Psoas muscle (tissue), 8 donors: ENCODE results near the gene C18orf63. TPM values are rescaled to one million over a fixed set of nuclear protein-coding genes. Genes with fewer than 3 reads are reported as not detected.

Source experiments
- ATAC-seq, 4 donors: fragments of 200-7000 bp; cut with Tn5 transposase; one replicate each; pipeline ENCODE4 v1.9.1; 2020; ENCODE audit warnings: moderate library complexity in 3 of 4, mild to moderate bottlenecking in 2 of 4
- DNase-seq, 2 donors: peaks; one replicate each; pipeline ENCODE4 v3.0.0-alpha.2; 2020
- H3K27ac ChIP-seq: fragments of 200-600 bp; one replicate; pipeline ENCODE4 v1.8.0; 2022
- H3K27me3 ChIP-seq, 3 donors: fragments of 200-600 bp in 1 of 3; one replicate each; pipeline versions ENCODE4 v1.6.1 to v1.8.0; 2013 to 2022; ENCODE audit warnings: low read length in 2 of 3, mild to moderate bottlenecking in 2 of 3, moderate library complexity in 1 of 3; ENCODE audit not compliant: insufficient read depth in 3 of 3
- H3K36me3 ChIP-seq, 2 donors: fragments of 200-600 bp in 1 of 2; one replicate each; pipeline versions ENCODE4 v1.6.1 to v1.8.0; 2013 to 2022; ENCODE audit warnings: low read depth in 1 of 2, mild to moderate bottlenecking in 1 of 2, moderate library complexity in 1 of 2; ENCODE audit not compliant: insufficient read depth in 1 of 2
- H3K4me1 ChIP-seq: fragments of 200-600 bp; one replicate; pipeline ENCODE4 v1.8.0; 2022
- H3K4me3 ChIP-seq: fragments of 200-600 bp; one replicate; pipeline ENCODE4 v1.8.0; 2022; ENCODE audit warnings: mild to moderate bottlenecking
- H3K9me3 ChIP-seq: fragments of 200-600 bp; one replicate; pipeline ENCODE4 v1.8.0; 2022
- WGBS, 3 donors: extraction: QIAGEN DNeasy Blood & Tissue Kit; methylation state at CpG; one replicate each; pipeline versions ENCODE4 v1.1.6 to v1.1.7; 2013; 5-methylcytosine and 5-hydroxymethylcytosine counted together
- intact Hi-C, 2 donors: fragments of 100-400 bp; cut with DNase I; formaldehyde crosslinking; loops; one replicate each; pipeline versions ENCODE4 v1.11.0 to v1.14.2; 2022
- polyA plus RNA-seq, 3 donors: library from polyadenylated mRNA; stranded (reverse); fragments of 200-250 nt; gene quantifications; one replicate each; pipeline ENCODE4 v1.2.3, GENCODE V29; 2013
- total RNA-seq, 4 donors: library from RNA; stranded (reverse); fragmentation: NEBNext Ultra II Directional in 2 of 4; extraction: Animal tissue kit (Norgen Biotek cat#: 25700) in 2 of 4; gene quantifications; one replicate each; pipeline versions ENCODE4 v1.2.1 to v1.2.4, GENCODE V29; 2021 to 2023
- TF ChIP-seq, protein P1 (sequence below): fragments of 200-600 bp; IDR thresholded peaks from one replicate; pipeline ENCODE4 v1.8.0; 2022; ENCODE audit warnings: antibody characterized with exemption
- donor health status: healthy with polysubstance abuse.
- donor health status: DM: no; HTN: no; CAD: no; lungs with moderate emphysema.
- donor health status: Bipolar disorder and iron deficiency.
- donor health status: healthy.
- donor health status: DM: yes; HTN: yes; CAD: no.
- donor health status: DM: no; HTN: no; CAD: no.
- donor health status: DM: no; HTN: no; CAD: no.
- donor health status: DM: yes; HTN: yes; CAD: no.

C18orf63 gene
- total and polyA plus RNA-seq, 7 donors: not detected

DNA sequence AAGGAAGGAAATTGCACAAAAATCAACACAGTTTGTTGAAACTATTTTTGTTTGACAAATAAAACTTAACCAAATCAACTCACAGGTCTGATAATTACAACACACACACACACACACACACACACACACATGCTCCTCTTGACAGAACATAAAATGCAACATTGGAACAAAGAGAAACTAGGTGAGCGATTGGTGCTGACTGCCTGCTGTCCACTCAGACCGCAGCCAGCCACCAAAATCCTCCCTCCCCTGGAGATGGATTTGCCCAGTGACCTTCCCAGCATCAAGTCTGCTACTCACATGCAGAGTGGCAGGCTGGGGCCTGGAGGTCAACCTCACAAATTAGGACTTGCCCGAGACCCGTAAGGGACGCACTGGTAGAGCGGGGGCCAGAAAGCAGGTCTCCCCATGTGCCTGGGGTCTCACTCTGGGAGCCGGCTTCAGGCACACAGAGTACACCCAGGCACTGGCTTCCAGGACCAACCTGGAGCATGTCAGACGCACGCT lies 80.1 kb downstream of the C18orf63 start:
- 69 to 81% (median 74%) methylated on average over 9 of the region's 9 CpGs for WGBS, 3 donors

DNA sequence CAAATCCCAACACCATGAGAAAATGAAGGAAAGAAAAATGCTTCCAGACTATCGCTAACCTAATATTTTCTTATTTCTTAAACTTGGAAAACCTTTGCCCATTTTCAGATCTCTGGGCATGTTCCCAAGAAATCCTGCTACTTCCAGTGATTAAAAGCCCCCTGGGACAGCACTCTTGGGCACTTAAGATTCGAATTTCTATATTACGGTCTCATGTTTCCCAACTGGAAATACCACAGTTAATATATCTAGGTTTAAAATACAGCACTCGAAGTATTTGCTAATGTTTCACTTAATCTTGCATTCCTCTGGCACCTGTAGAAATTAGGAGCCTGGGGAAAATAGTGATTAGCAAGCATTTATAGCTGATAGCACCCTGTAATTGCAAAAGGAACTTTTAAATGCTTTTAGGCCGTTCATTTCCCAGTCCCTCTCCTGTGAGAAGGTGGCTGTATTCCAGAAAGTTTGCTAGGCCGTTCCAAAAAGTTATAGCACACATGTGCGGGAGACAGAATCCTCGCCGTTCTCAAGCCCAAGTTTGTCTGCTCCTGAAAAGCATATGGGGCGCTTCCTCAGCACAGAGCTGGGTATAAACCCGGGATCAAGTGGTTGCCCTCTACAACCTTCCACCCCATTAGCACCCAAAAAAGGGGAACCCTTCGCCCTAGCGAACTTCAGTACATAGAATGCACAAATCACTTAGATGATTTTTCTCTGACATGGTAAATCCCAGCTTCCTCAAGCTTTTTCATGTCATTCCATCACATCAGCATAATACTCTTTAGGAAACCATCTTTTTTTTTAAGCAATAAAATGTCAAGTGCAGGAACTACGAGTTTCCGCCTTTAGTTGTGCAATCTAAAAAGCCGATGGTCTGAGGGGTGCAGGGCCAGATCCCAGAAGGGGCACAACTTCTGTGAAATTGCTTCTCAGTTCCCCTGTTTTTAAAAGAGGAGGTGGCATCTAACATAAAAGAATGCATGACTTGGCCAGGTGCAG lies 80.8 kb downstream of the C18orf63 start:
- DNase-seq (no peak), ATAC-seq (no peak)
- no peaks in the 10 kb centered on the region for H3K9me3 ChIP-seq
- intact Hi-C loops: no loop called here
- 45 to 47% (median 46%) methylated on average over 16 of the region's 16 CpGs for WGBS, 3 donors
- no peaks in the 10 kb centered on the region for H3K4me1 ChIP-seq
- H3K36me3 ChIP-seq: no peaks in the 10 kb centered on the region
- TF ChIP-seq, protein P1, sequence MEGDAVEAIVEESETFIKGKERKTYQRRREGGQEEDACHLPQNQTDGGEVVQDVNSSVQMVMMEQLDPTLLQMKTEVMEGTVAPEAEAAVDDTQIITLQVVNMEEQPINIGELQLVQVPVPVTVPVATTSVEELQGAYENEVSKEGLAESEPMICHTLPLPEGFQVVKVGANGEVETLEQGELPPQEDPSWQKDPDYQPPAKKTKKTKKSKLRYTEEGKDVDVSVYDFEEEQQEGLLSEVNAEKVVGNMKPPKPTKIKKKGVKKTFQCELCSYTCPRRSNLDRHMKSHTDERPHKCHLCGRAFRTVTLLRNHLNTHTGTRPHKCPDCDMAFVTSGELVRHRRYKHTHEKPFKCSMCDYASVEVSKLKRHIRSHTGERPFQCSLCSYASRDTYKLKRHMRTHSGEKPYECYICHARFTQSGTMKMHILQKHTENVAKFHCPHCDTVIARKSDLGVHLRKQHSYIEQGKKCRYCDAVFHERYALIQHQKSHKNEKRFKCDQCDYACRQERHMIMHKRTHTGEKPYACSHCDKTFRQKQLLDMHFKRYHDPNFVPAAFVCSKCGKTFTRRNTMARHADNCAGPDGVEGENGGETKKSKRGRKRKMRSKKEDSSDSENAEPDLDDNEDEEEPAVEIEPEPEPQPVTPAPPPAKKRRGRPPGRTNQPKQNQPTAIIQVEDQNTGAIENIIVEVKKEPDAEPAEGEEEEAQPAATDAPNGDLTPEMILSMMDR: no peak
- H3K4me3 ChIP-seq: no peak overlapping the region
- peaks cover 0 to 3% (median 0%) of the 10 kb centered on the region in 3 donors for H3K27me3 ChIP-seq
- no peak overlapping the region for H3K27ac ChIP-seq

More for the DNA sequence above, 80.1 kb downstream of the C18orf63 start:
- no peaks in the 10 kb centered on the region for H3K4me1 ChIP-seq
- H3K36me3 ChIP-seq: no peaks in the 10 kb centered on the region
- H3K4me3 ChIP-seq: no peak overlapping the region
- TF ChIP-seq, protein P1: no peak
- no peak overlapping the region for H3K27ac ChIP-seq
- peaks cover 0 to 3% (median 0%) of the 10 kb centered on the region in 3 donors for H3K27me3 ChIP-seq
- H3K9me3 ChIP-seq: no peaks in the 10 kb centered on the region
- intact Hi-C loops: no loop called here
- ATAC-seq: no peak
- DNase-seq: no peak

DNA sequence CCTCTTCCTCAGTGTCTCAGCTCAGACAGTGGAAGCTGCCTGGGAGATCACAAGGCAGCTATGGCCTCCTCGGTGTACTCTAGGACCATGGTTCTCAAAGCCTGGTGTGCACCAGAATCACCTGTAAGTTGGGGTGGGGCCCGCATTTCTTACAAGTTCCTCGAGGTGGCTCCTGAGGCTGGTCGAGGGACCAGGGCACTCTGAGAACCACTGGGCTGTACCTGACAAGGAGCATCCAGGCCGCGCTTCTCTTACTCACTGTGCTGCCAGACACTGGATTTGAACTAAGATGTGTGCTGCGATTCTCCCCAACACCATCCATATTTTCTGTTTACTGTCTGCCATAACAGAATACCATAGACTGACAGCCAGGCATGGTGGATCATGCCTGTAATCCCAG lies 81.9 kb downstream of the C18orf63 start:
- H3K27me3 ChIP-seq: peaks cover 0 to 3% (median 0%) of the 10 kb centered on the region in 3 donors
- H3K4me3 ChIP-seq: no peak overlapping the region
- ATAC-seq (no peak), DNase-seq (no peak)
- intact Hi-C loops: no loop called here
- TF ChIP-seq, protein P1: no peak
- no peaks in the 10 kb centered on the region for H3K9me3 ChIP-seq
- no peaks in the 10 kb centered on the region for H3K36me3 ChIP-seq
- WGBS, 3 donors: 84 to 91% (median 90%) methylated on average over 7 of the region's 7 CpGs
- no peaks in the 10 kb centered on the region for H3K4me1 ChIP-seq
- no peak overlapping the region for H3K27ac ChIP-seq

DNA sequence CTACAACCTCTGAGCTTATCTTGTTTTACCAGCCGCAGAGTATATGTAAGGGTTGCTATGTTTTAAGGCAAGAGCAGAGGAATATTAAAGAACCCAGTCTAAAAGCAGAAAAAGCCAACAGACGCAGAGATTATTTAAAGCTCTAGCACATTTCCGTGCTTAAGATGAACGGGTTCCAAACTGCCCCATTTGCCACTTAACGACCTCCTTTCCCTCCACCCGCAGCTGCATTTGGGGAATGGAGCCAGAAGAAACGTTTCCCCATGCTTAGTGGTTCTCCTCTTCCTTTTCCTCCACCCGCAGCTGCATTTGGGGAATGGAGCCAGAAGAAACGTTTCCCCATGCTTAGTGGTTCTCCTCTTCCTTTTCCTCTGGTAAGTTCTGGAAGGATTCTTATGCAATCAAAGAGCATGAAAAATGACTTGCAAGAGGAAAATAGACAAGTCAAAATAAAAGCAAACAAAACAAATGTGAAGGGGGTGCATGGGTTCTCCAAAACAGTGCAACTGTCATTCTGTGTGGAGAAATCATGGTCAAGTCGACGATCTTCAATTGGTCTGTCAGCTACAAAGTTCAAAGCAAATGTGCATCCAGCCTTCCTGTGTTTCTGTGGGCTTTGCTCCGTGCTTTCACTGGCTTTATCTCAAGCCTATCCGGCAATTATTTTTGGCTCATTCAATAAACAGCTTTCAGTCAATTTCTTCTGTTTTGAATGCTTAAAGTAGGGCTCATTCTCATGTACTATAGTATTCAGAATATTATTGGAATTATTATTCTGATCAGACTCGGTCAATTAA lies 83.7 kb downstream of the C18orf63 start:
- no peaks in the 10 kb centered on the region for H3K9me3 ChIP-seq
- ATAC-seq: peak in 1 of 4 donors; percentile 74
- TF ChIP-seq, protein P1: no peak
- H3K4me1 ChIP-seq: no peaks in the 10 kb centered on the region
- no peak overlapping the region for H3K27ac ChIP-seq
- no peaks in the 10 kb centered on the region for H3K36me3 ChIP-seq
- 12 to 15% (median 13%) methylated on average over 14 of the region's 14 CpGs for WGBS, 3 donors
- DNase-seq: peak in 1 of 2 donors; percentile 65
- no peak overlapping the region for H3K4me3 ChIP-seq
- intact Hi-C loops: no loop called here
- no peaks in the 10 kb centered on the region for H3K27me3 ChIP-seq
